Smooth muscle cell of the brain vasculature (primary cell): ENCODE results near the gene SLC35F4.
"Not testable (repeated sequence)": the region's sequence is repeated elsewhere in the genome, so short reads cannot be mapped to it uniquely, and the experiment has no call there.

Experiments
- DNase-seq: peaks from one replicate; pipeline ENCODE4 v3.0.0-alpha.2; 2012; ENCODE audit warnings: low read depth, low spot score

The SLC35F4 gene

DNA sequence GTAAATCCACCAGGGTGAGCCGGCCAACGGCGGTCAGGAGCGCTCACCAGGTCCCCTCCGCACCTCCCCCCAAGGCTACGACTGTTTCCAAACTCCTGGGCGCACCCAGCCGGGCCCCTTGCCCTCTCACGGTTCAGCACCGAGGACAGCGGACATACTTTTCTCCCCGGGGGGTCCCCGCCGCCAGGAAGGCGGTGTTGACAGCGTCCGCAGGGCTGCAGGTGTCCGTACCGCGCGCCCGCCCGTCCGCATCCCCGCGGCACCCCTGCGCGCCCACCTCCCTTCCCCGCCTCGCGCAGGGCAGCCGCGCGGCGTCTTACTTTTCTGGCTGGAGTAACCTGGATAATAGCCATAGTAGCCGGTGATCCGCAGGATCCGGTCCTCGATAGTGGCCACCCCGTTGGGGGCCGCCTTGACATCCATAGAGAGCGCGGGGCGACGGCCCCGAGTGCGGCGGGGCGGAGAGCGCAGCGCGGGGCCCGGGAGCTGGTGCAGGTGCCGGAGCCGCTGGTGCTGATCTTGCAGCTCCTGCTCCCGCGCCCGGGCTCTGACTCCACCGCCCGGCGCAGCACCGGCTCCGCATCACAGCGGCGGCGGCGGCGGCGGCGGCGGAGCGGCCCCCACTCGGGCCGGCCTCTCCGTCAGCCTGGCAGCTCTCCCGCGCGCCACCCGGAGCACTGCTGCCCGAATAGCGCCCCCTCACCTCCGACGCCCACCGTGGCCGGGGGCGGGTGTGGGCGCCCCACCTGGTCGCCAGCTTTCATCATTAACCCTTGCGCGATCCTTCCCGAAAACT lies at the start of gene SLC35F4:
Gene SLC35F4 (minus strand): TSS at position 690 of the 796 bp plus-strand sequence.
- no peak for DNase-seq

DNA sequence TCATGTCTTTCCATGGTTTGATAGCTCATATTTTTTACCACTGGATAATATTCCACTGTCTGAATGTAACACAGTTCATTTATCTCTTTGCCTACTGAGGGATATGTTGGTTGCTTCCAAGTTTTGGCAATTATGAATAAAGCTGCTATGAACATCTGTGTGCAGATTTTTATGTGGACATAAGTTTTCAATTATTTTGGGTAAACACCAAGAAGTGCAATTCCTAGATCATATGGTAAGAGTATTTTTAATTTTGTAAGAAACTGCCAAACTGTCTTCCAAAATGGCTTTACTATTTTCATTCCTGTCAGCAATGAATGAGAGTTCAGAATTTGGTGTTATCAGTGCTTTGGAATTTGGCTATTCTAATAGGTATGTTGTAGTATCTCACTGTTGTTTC lies 43.7 kb upstream of the SLC35F4 start:
- DNase-seq: no peak

- no peak for DNase-seq
These were observed 38.1 kb upstream of the SLC35F4 start for GRCh38 chr14:57903954-57904353.

DNA sequence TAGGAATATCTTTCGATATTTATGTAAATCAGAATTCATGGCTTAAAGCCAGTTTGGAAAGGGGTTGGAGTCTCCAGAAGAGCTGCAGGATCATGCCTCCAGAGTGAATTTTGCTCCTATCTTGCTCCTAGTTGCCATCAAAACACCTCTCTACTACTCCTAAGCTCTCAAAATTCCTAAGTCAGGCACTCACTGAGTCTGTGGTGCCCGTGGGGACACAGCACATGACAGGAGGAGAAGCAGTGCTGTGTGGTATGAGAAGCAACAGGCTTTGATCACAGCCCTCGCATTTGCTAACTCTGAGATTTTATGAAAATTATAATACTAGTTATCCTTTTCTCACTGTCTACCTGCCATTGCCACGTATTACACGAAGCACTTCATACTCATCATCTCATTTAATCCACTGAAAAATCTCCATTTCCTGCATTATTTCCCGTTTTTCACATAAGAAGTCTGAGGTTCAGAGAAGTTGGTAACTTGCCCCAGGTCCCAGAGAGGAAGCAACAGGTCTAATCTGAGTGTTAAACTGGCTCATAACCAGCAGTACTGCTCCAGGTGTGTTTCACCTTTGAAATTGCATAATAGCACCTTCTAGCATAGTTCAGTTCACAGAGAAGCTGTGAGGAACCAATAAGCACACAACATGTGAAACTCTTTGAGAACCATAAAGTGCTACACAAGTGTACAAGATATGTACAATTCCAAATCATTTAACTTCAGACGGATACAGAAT lies 33.1 kb upstream of the SLC35F4 start:
- DNase-seq: no peak

DNA sequence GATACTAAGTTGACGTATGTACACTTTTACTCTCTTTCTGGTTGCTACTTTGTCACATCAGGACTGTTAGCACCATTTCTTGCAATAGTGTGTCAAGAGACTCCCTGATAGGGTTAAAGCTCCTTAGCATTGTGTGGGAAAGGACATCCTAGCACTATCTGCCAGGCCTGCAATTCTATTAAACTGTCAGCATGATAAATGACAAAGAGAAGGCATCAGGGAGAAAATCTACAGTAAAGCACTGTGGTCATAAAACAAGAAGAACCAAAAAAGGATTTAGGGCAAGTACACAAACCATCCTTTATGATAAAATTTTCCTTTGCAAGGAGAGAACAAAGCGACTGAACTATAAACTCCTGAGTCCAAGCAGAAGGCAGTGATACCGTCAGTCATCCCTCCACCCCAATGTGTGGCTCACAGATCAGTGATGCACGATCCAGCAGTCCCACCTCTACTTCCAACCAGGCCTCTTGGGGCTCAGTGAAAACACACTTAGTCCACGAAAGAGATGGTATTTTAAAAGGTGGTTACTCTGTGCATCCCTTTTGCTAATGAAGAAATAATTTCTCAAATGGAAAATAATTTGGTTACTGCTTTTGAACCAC lies 31.4 kb upstream of the SLC35F4 start:
- DNase-seq: no peak

DNA sequence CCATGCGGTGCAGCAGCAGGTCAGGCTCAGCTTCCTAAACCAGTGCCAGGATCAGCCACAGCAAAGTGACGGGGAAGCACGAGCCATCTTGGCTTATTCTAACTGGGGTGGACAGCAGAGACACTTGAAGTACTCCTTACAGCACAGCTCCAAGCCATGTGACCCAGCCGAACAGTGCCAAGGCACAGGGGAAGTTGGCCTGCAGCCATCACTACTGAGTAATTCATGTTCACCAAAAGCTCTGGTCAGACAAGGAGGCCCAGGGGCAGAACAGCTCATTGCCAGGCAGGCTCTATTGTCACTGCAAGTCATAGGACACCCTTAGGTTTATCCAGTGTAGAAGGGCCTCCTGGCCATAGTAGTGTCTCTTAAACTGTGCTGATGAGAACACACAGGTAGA lies 23.4 kb upstream of the SLC35F4 start:
- DNase-seq: no peak

- DNase-seq: no peak
These were observed 18.3 kb upstream of the SLC35F4 start for GRCh38 chr14:57884175-57884574.

GRCh38 chr14:57883061-57883460 lies 17.2 kb upstream of the SLC35F4 start:
- DNase-seq: no peak

DNA sequence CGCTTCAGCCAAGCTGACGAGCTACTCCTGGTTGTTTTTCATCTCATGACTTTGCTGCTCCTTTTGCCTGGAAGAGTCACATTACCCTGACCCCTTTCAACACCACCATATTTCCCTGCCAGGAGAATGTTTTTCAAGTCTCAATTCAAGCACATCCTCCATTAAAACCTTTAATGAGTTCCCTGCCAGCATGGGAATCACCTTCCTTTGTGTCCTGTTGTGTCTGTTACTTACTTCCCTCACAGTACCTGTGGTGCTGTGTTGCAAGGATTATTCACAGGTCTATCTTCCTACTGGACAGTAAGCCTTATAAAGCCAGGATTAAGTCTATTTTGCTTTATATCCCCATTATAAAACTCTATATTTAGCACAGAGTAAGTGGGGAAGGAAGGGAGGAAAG lies 13.6 kb upstream of the SLC35F4 start:
- DNase-seq: no peak

- no peak for DNase-seq
These were observed 10.1 kb upstream of the SLC35F4 start for GRCh38 chr14:57875985-57876384.

DNA sequence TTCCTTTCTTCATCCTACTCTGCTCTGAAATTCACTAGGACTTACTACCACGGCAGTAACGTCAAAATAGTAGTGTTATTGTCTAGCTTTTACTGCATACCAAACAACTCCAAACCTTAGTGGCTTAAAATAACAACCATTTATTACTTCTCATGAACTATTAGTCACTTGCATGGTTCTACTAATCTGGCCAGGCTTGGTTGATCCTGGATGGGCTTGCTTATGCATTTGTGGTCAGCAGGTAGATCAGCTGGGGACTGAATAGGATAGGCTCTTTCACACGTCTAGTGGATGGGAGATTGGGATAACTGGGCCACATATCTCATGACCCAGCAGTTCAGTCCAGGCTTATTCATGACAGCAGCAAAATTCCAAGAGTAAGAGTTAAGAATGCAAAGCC lies 9.4 kb upstream of the SLC35F4 start:
- DNase-seq: no peak

GRCh38 chr14:57871459-57872080 lies 5.7 kb upstream of the SLC35F4 start:
- DNase-seq: no peak

DNA sequence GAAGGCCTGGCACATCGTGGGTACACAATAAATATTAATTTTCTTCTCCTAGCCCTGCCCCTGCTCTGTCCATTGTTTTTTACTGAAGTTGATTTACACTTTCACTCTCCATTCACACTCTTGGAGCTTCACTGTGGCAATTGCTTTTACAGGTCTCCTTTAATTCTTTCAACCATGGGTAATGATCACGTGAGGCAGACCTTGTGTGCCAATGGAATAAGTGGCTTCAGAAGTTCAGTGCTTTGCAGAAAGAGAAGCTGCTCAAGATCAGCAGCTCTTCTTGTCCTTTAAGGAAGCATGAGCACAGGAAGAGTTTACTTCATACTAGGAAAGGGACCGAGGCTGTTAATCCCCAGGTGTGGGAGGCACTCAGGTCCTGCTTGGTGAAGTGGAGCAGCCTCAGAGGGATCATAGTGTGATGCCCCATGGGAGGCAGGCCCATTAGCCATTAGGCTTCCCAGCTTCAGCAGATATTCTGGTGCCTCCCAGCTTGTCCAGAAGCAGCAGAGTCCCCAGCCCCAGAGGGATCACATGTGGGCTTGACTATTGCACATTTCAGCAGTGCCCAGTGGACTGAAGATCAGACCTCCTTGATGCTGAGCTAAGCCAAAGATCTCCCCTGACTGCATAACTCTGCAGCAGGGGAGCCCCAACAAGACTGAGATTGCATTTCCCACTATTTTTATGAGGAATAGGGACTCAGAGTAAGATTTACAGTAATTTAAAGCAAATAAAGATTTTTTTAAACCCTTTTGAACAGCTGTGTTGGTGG lies 5.0 kb upstream of the SLC35F4 start:
- no peak for DNase-seq

DNA sequence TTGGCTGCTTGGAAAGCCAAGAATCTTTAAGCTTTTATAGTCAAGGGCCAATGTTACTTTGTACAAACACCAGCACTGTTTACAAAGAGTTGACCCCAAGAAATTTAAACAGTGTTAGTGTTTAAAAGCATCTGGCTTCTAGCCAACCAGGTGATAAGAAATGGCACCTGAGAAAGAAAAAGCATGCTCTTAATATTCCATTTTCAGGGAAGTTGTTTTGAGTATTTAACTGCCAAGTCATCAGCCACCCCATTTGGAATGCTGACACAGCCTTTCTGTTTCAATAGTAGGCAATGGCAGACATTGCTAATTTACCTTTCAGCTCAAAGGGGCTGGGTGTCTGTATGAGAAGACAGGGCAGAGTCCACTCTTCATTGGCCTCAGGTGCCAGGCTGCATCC lies 3.7 kb upstream of the SLC35F4 start:
- no peak for DNase-seq

- no peak for DNase-seq
These were observed 360 bp upstream of the SLC35F4 start for GRCh38 chr14:57866199-57866705.

DNA sequence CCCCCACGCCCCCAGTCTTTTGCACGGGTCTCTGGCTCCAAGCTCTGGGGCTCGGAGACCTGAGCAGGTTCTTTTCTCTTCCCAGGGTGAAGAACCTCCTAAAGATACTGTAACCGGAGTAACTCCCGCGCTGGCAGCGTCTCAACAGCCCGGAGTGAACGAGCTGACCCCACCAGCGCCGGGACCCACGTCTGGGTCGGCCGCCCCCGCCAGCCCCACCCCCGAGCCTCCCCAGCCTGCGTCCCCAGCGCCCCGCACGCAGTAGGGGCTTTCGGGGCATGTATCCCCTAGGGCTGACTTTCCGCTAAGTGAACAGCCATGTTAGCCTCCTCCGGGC lies 858 bp downstream of the SLC35F4 start:
- DNase-seq: no peak

- no peak for DNase-seq
These were observed 1.2 kb downstream of the SLC35F4 start for GRCh38 chr14:57864659-57865058.

DNA sequence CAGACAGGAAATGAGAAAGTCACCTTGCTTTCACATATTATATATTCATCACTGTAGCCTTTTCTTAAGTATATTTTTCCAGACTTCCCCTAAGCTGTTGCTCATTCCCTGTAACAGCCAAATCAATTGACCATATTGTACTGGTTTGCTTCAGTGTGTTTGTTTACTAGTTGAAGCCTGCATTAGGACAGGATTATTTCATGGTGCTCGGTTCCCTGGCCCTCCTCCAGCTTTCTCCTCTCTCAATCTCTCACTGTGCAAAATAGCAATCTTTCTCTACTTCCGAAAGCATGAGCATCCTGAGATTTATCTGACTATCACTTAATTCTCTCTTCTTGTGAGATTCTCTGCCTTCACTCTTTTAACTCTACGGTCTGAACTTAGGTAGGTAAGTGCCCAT lies 2.4 kb downstream of the SLC35F4 start:
- no peak for DNase-seq

- DNase-seq: not testable (repeated sequence)
These were observed 10.2 kb downstream of the SLC35F4 start for GRCh38 chr14:57855666-57856065.

DNA sequence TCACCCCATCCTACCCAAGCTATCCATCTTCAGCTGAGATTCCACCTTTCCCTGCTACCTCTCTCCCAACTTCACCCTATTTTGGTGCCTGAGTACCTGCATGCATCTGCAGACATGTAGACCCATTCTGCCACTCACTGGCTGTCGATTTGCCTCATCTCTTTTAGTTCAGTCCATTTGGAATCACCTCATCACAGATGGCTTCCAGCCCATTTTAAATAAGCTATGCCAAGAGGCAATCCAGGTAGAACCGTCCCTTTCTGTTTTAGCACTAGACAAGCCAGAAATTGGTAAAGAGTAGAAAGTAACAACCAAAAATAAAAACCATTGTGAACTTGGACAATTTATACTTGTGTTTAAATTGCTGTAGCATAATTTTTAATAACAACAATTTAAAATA lies 11.3 kb downstream of the SLC35F4 start:
- DNase-seq: no peak

DNA sequence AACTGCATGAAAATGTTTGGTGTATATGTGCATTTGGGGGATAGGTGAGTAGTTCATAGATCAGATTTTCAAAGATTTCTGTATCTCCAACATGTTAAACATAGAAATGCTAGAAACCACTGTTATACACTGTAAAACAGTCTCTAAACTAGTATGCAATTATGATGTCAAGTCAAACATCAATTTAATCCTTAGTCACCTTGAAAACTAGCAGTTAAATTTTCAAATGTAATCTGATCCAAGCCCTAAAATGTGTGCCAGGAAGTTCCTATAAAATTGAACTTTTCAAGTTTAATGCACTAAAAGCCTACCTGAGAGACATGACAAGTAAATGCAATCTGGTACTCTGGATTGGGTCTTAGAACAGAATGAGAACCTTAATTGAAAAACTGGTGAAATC lies 14.5 kb downstream of the SLC35F4 start:
- no peak for DNase-seq
